GM21423 (cell line): ENCODE measurements around the gene ZFP42.
"Not testable (repeated sequence)": the region's sequence is repeated elsewhere in the genome, so short reads cannot be mapped to it uniquely, and the experiment has no call there.

Source experiments
- ATAC-seq: cut with Tn5 transposase; IDR thresholded peaks from one replicate; pipeline ENCODE4 v1.9.1; 2021; ENCODE audit warnings: mild to moderate bottlenecking, moderate library complexity; ENCODE audit not compliant: unreplicated experiment

The ZFP42 gene

GRCh38 chr4:188021548-188022249 lies 26.1 kb downstream of the ZFP42 start:
- ATAC-seq: no peak

- ATAC-seq: no peak
Observed at GRCh38 chr4:188023682-188024081, 28.1 kb downstream of the ZFP42 start.

- ATAC-seq: no peak
Observed at GRCh38 chr4:188025476-188025875, 29.9 kb downstream of the ZFP42 start.

GRCh38 chr4:188029114-188029513 lies 33.5 kb downstream of the ZFP42 start:
- no peak for ATAC-seq

GRCh38 chr4:188030401-188030800 lies 34.8 kb downstream of the ZFP42 start:
- ATAC-seq: no peak

GRCh38 chr4:188031751-188032150 lies 36.2 kb downstream of the ZFP42 start:
- ATAC-seq: no peak

- ATAC-seq: no peak
Observed at GRCh38 chr4:188032170-188032569, 36.6 kb downstream of the ZFP42 start.

GRCh38 chr4:188032583-188032982 lies 37.0 kb downstream of the ZFP42 start:
- ATAC-seq: no peak

GRCh38 chr4:188037003-188037713 lies 41.6 kb downstream of the ZFP42 start:
- no peak for ATAC-seq

- ATAC-seq: no peak
Observed at GRCh38 chr4:188041721-188042120, 46.1 kb downstream of the ZFP42 start.

GRCh38 chr4:188042191-188042590 lies 46.6 kb downstream of the ZFP42 start:
- ATAC-seq: no peak

- ATAC-seq: no peak
Observed at GRCh38 chr4:188043154-188043553, 47.6 kb downstream of the ZFP42 start.

GRCh38 chr4:188045461-188045860 lies 49.9 kb downstream of the ZFP42 start:
- ATAC-seq: not testable (repeated sequence)

- no peak for ATAC-seq
Observed at GRCh38 chr4:188046657-188047056, 51.1 kb downstream of the ZFP42 start.

GRCh38 chr4:188053302-188053701 lies 57.7 kb downstream of the ZFP42 start:
- no peak for ATAC-seq
